T1000 (cell line): ENCODE measurements around the gene RAB5IF.
"Not testable (repeated sequence)": the region's sequence is repeated elsewhere in the genome, so short reads cannot be mapped to it uniquely, and the experiment has no call there.

Experiments
- DNase-seq: peaks from one replicate; lab custom pipeline; 2025; ENCODE audit warnings: mixed read lengths; lab: John Stamatoyannopoulos, UW

Gene RAB5IF

GRCh38 chr20:36605399-36606157, at the start of gene RAB5IF:
Gene RAB5IF (plus strand): TSS chr20:36605779. CDS start chr20:36605952, 173 bp downstream.
- DNase-seq, result peak; percentile 98

GRCh38 chr20:36562724-36563123, 42.9 kb upstream of the RAB5IF start:
- no peak for DNase-seq

GRCh38 chr20:36563374-36563773, 42.2 kb upstream of the RAB5IF start:
- DNase-seq, result no peak

- DNase-seq, result not testable (repeated sequence)
These were observed 41.4 kb upstream of the RAB5IF start for GRCh38 chr20:36564078-36564725.

GRCh38 chr20:36564726-36565121, 40.9 kb upstream of the RAB5IF start:
- DNase-seq, result not testable (repeated sequence)

GRCh38 chr20:36565520-36565919, 40.1 kb upstream of the RAB5IF start:
- no peak for DNase-seq

- DNase-seq, result peak; percentile 14
These were observed 35.6 kb upstream of the RAB5IF start for GRCh38 chr20:36569847-36570429.

- DNase-seq, result no peak
These were observed 33.7 kb upstream of the RAB5IF start for GRCh38 chr20:36571564-36572504.

- DNase-seq, result no peak
These were observed 32.9 kb upstream of the RAB5IF start for GRCh38 chr20:36572701-36573102.

GRCh38 chr20:36573103-36573797, 32.3 kb upstream of the RAB5IF start, which contains the start of gene TGIF2:
Gene TGIF2 (plus strand): TSS chr20:36573597. CDS start chr20:36578775, 5,178 bp downstream.
- DNase-seq, result peak; percentile 82

GRCh38 chr20:36573798-36574365, 31.7 kb upstream of the RAB5IF start:
- DNase-seq, result no peak

GRCh38 chr20:36574366-36575135, 31.0 kb upstream of the RAB5IF start:
- peak; percentile 38 for DNase-seq

- no peak for DNase-seq
These were observed 29.5 kb upstream of the RAB5IF start for GRCh38 chr20:36576081-36576445.

- DNase-seq, result no peak
These were observed 27.1 kb upstream of the RAB5IF start for GRCh38 chr20:36578356-36579041.

- DNase-seq, result no peak
These were observed 25.5 kb upstream of the RAB5IF start for GRCh38 chr20:36579996-36580545.

- no peak for DNase-seq
These were observed 23.3 kb upstream of the RAB5IF start for GRCh38 chr20:36582322-36582721.

GRCh38 chr20:36582821-36583220, 22.8 kb upstream of the RAB5IF start:
- DNase-seq, result no peak

- DNase-seq, result no peak
These were observed 21.5 kb upstream of the RAB5IF start for GRCh38 chr20:36584018-36584481.
